Measurements from ENCODE around the gene NAB2. TPM values are rescaled to one million over a fixed set of nuclear protein-coding genes. Genes with fewer than 3 reads are reported as not detected.
A peak's percentile ranks its signal among the peaks of the same experiment; 100 is the strongest.

The NAB2 gene
- total and polyA plus RNA-seq, 9 of the 15 experiments (the other 6 are each of a cell fraction or from before 2014, with no cell fraction given): 0.45 to 40.9 (median 20.4) TPM

DNA sequence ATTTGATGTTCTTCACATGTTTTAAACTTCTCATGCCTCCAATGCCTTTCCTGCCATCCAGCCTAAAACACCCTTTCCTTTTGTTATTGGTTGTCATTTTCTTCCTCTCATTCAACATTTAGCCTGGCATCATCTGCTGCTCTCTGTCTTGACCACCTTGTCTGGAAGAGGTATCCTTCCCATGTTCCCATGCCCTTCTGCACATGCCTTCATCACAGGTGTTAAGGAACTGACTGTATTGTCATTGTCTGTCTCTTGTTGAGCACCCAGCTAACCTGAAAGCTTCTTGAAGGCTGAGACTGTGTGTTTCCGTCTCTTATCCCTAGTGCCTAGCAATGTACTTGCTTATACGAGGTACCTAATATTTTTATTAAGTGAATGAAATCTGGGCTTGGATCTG, 34.9 kb downstream of the NAB2 start:
- DNase-seq (ENCODE audit: extremely low read depth in 1 of 4, low spot score in 3 of 4) (no peak), FAIRE-seq (no peak), ATAC-seq (no peak)
- ChIA-PET CTCF (ENCODE audit: low intra/inter-chr PET ratio) (interaction anchor here (1.5 to 1.7 kb wide), 4 partner anchors 51 to 62 kb away, joined by 4 to 18 read pairs (median 10); no protein-coding TSS in a partner anchor), POLR2A (interaction anchor here (0.7 to 1.4 kb wide), 3 partner anchors 12 to 13 kb away, joined by 3 to 5 read pairs (median 4); partner anchors contain the start of gene STAT6)
- Histone ChIP-seq H4K20me1 (replicated peaks; ENCODE audit: control insufficient read depth, insufficient read depth, low read length) (no peaks in the 10 kb centered on the region), H3K4me2 (ENCODE audit: insufficient read depth, low read length) (no peak overlapping the region), H3K4me1 (replicated peaks in 1 of 2; ENCODE audit: control insufficient read depth in 2 of 2, insufficient read depth in 2 of 2, low read length in 2 of 2) (peaks cover 10 to 21% of the 10 kb centered on the region in 2 experiments), H3K9ac (ENCODE audit: insufficient read depth in 1 of 2, low read depth in 2 of 2, low read length in 2 of 2) (no peak overlapping the region), H2AFZ (ENCODE audit: low read depth, low read length) (no peak overlapping the region), H3K36me3 (ENCODE audit: control insufficient read depth, insufficient read depth, low read length) (no peaks in the 10 kb centered on the region), H3K9me1 (ENCODE audit: control insufficient read depth, insufficient read depth, low read length) (no peaks in the 10 kb centered on the region), H3K9me3 (replicated peaks; ENCODE audit: control insufficient read depth, insufficient read depth, low read depth, low read length) (peaks cover 7% of the 10 kb centered on the region), H3K4me3 (no peak overlapping the region), H3K79me2 (ENCODE audit: control insufficient read depth, insufficient read depth, low read length) (no peaks in the 10 kb centered on the region), H3K27me3 (ENCODE audit: control insufficient read depth in 2 of 2, insufficient read depth in 2 of 2, low read length in 2 of 2) (no peaks in the 10 kb centered on the region), H3K27ac (ENCODE audit: extremely low read depth, low read depth, low read length) (no peak overlapping the region)
- WGBS (ENCODE audit: insufficient coverage, low coverage, missing lambda C conversion rate): 0% methylated on average over 2 of the region's 2 CpGs
- intact Hi-C loops (cut with micrococcal nuclease) (loop anchor here (1.0 to 10.0 kb wide), 3 partner anchors 52 to 121 kb away; no protein-coding TSS in a partner anchor), in situ Hi-C loops (cut with MboI) (loop anchor here (5.0 kb wide), 1 partner anchor 53 kb away; no protein-coding TSS in a partner anchor)
- no TSS peak for BruUV-seq (replicated peaks)
- TF ChIP-seq ERF (CRISPR knock-in tag; IDR thresholded peaks at IDR 0.05): no peak
- TF ChIP-seq CBX5 (IDR thresholded peaks at IDR 0.05; ENCODE audit: borderline replicate concordance, low read depth): 0 out of 2 replicates have a peak, but pooled peaks have one; percentile 41

DNA sequence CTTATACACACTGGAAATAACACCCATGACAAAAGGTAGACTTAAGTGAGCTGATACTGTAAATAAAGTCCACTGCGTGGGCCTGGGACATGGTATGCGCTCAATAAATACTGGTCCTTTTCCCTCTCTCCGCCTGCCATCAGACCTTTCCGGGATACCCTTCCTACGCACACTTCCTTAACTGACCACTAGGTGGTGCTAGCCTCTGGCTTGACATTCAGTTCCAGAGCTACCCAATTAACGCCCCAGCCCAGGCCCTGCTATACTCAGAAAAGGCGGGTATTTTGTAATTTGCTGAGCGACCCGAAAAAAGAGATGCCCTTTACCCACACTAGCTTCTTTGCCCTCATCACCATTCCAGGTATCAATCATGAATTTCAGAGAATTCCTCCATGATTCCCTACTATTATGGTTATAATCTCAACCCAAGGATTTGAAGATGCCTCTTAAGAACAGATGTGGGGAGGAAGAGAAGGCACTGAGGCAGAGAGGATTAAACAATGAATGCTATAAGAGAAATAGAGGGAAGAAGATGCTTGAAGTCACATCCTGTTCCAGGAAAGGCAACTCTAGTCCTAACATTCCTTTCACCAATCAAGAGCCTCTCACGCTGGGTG, 35.5 kb downstream of the NAB2 start:
- Histone ChIP-seq H4K20me1 (replicated peaks; ENCODE audit: control insufficient read depth, insufficient read depth, low read length) (no peaks in the 10 kb centered on the region), H3K36me3 (ENCODE audit: control insufficient read depth, insufficient read depth, low read length) (no peaks in the 10 kb centered on the region), H3K27me3 (ENCODE audit: control insufficient read depth in 2 of 2, insufficient read depth in 2 of 2, low read length in 2 of 2) (no peaks in the 10 kb centered on the region), H3K4me1 (replicated peaks in 1 of 2; ENCODE audit: control insufficient read depth in 2 of 2, insufficient read depth in 2 of 2, low read length in 2 of 2) (peaks cover 10 to 25% of the 10 kb centered on the region in 2 experiments), H3K4me3 (no peak overlapping the region), H3K4me2 (ENCODE audit: insufficient read depth, low read length) (no peak overlapping the region), H3K9me1 (ENCODE audit: control insufficient read depth, insufficient read depth, low read length) (no peaks in the 10 kb centered on the region), H3K27ac (ENCODE audit: extremely low read depth, low read depth, low read length) (no peak overlapping the region), H3K9me3 (replicated peaks; ENCODE audit: control insufficient read depth, insufficient read depth, low read depth, low read length) (peaks cover 7% of the 10 kb centered on the region), H2AFZ (ENCODE audit: low read depth, low read length) (no peak overlapping the region), H3K79me2 (ENCODE audit: control insufficient read depth, insufficient read depth, low read length) (no peaks in the 10 kb centered on the region), H3K9ac (ENCODE audit: insufficient read depth in 1 of 2, low read depth in 2 of 2, low read length in 2 of 2) (no peak overlapping the region)
- CTCF ChIA-PET (ENCODE audit: low intra/inter-chr PET ratio): interaction anchor here (1.5 to 1.7 kb wide), 4 partner anchors 50 to 61 kb away, joined by 4 to 18 read pairs (median 10); no protein-coding TSS in a partner anchor
- ATAC-seq: peak; percentile 61
- no TSS peak for BruUV-seq (replicated peaks)
- WGBS (ENCODE audit: insufficient coverage, low coverage, missing lambda C conversion rate): 7% methylated on average over 10 of the region's 10 CpGs
- peak; percentile 51 for FAIRE-seq
- in situ Hi-C loops (cut with MboI) (loop anchor here (5.0 kb wide), 1 partner anchor 53 kb away; no protein-coding TSS in a partner anchor), intact Hi-C loops (cut with micrococcal nuclease) (loop anchor here (1.0 to 10.0 kb wide), 3 partner anchors 52 to 120 kb away; no protein-coding TSS in a partner anchor)
- peak; percentile 73 to 84 (median 76) for DNase-seq (ENCODE audit: extremely low read depth in 1 of 4, low spot score in 3 of 4)
- POLR2A ChIA-PET: interaction anchor here (0.7 to 1.0 kb wide), 2 partner anchors 12 to 13 kb away, joined by 3 to 5 read pairs; partner anchors contain the start of gene STAT6
- 0 out of 2 replicates have a peak, but pooled peaks have one; percentile 4 for TF ChIP-seq EGR1 (conservative IDR thresholded peaks at IDR 0.05)
- TF ChIP-seq, protein P1, sequence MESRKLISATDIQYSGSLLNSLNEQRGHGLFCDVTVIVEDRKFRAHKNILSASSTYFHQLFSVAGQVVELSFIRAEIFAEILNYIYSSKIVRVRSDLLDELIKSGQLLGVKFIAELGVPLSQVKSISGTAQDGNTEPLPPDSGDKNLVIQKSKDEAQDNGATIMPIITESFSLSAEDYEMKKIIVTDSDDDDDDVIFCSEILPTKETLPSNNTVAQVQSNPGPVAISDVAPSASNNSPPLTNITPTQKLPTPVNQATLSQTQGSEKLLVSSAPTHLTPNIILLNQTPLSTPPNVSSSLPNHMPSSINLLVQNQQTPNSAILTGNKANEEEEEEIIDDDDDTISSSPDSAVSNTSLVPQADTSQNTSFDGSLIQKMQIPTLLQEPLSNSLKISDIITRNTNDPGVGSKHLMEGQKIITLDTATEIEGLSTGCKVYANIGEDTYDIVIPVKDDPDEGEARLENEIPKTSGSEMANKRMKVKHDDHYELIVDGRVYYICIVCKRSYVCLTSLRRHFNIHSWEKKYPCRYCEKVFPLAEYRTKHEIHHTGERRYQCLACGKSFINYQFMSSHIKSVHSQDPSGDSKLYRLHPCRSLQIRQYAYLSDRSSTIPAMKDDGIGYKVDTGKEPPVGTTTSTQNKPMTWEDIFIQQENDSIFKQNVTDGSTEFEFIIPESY (CRISPR knock-in tag; IDR thresholded peaks at IDR 0.05): 0 out of 2 replicates have a peak, but pooled peaks have one; percentile 13
- TF ChIP-seq, protein P2, sequence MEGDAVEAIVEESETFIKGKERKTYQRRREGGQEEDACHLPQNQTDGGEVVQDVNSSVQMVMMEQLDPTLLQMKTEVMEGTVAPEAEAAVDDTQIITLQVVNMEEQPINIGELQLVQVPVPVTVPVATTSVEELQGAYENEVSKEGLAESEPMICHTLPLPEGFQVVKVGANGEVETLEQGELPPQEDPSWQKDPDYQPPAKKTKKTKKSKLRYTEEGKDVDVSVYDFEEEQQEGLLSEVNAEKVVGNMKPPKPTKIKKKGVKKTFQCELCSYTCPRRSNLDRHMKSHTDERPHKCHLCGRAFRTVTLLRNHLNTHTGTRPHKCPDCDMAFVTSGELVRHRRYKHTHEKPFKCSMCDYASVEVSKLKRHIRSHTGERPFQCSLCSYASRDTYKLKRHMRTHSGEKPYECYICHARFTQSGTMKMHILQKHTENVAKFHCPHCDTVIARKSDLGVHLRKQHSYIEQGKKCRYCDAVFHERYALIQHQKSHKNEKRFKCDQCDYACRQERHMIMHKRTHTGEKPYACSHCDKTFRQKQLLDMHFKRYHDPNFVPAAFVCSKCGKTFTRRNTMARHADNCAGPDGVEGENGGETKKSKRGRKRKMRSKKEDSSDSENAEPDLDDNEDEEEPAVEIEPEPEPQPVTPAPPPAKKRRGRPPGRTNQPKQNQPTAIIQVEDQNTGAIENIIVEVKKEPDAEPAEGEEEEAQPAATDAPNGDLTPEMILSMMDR (IDR thresholded peaks at IDR 0.05 in 2 of 3, conservative IDR thresholded peaks at IDR 0.05 in 1 of 3; ENCODE audit: insufficient read depth in 2 of 3, low read depth in 1 of 3, low read length in 3 of 3): peak; percentile 88 to 92 (median 91)
- 0 out of 2 replicates have a peak, but pooled peaks have one; percentile 8 for TF ChIP-seq BHLHE40 (IDR thresholded peaks at IDR 0.05; ENCODE audit: low read length)
- TF ChIP-seq KAT2B (IDR thresholded peaks at IDR 0.05; ENCODE audit: low read depth, low read length): no peak
- peak; percentile 70 for TF ChIP-seq SMC3 (conservative IDR thresholded peaks at IDR 0.05; ENCODE audit: insufficient read depth, low read depth, low read length)
- TF ChIP-seq NELFE (IDR thresholded peaks at IDR 0.05; ENCODE audit: insufficient read depth, insufficient read length): no peak
- no peak for TF ChIP-seq NCOA6 (IDR thresholded peaks at IDR 0.05)

All from K562 (cell line).